SK-N-SH (cell line): ENCODE data around the gene METTL21C. TPM values are rescaled to one million over a fixed set of nuclear protein-coding genes. Genes with fewer than 3 reads are reported as not detected.

Experiments used
- CTCF ChIA-PET: fragments of 300-600, 350-600 bp; formaldehyde crosslinking; extraction: SDS; loops from one replicate; lab custom pipeline; 2021; lab: Yijun Ruan, JAX
- POLR2A ChIA-PET: fragments of 350-600 bp; sonication (Branson Sonifier 250); formaldehyde crosslinking; extraction: SDS; loops from one replicate; lab custom pipeline; 2020; ENCODE audit warnings: antibody characterized with exemption, inconsistent platforms; lab: Yijun Ruan, JAX
- DNase-seq: peaks from one replicate; pipeline ENCODE4 v3.0.0; 2012
- H2AFZ ChIP-seq: fragments of 200-600 bp; sonication (generic); 2 replicates; pipeline ENCODE4 v1.8.1; 2016; ENCODE audit warnings: antibody characterized with exemption, mild to moderate bottlenecking, low read depth
- H3F3A ChIP-seq: fragments of 200-600 bp; sonication (generic); replicated peaks from 2 replicates; pipeline ENCODE3; 2016; ENCODE audit warnings: antibody characterized with exemption, mild to moderate bottlenecking; ENCODE audit not compliant: insufficient read depth
- H3K27ac ChIP-seq, 2 experiments: fragments of 200-500 bp in 1 of 2; fragments of 200-600 bp in 1 of 2; sonication (Bioruptor generic) in 1 of 2; sonication (generic), shearing (Covaris generic) in 1 of 2; 2 replicates each; pipeline versions ENCODE4 v1.5.1 to v1.6.1; 2014 to 2016; ENCODE audit warnings: low read depth in 2 of 2, inconsistent platforms in 1 of 2, low read length in 1 of 2, mild to moderate bottlenecking in 1 of 2, mixed read lengths in 1 of 2
- H3K27me3 ChIP-seq: fragments of 200-600 bp; sonication (generic), shearing (Covaris generic); 2 replicates; pipeline ENCODE4 v1.6.1; 2016; ENCODE audit warnings: mixed run types; ENCODE audit not compliant: insufficient read depth
- H3K36me3 ChIP-seq, 2 experiments: fragments of 200-500 bp in 1 of 2; fragments of 200-600 bp in 1 of 2; sonication (Bioruptor generic) in 1 of 2; sonication (generic) in 1 of 2; replicated peaks in 1 of 2; 2 replicates each; pipeline versions ENCODE3 to v1.5.1; 2014 to 2016; ENCODE audit warnings: low read length in 1 of 2, mild to moderate bottlenecking in 1 of 2; ENCODE audit not compliant: insufficient read depth in 2 of 2, control insufficient read depth in 1 of 2
- H3K4me1 ChIP-seq, 2 experiments: fragments of 200-500 bp in 1 of 2; fragments of 200-600 bp in 1 of 2; sonication (Bioruptor generic) in 1 of 2; sonication (generic), shearing (Covaris generic) in 1 of 2; 2 replicates each; pipeline versions ENCODE4 v1.5.1 to v1.6.1; 2014 to 2016; ENCODE audit warnings: low read depth in 1 of 2, low read length in 1 of 2, mixed run types in 1 of 2; ENCODE audit not compliant: insufficient read depth in 2 of 2, control insufficient read depth in 1 of 2
- H3K4me2 ChIP-seq: fragments of 200-600 bp; sonication (generic), shearing (Covaris generic); 2 replicates; pipeline ENCODE4 v1.6.1; 2017; ENCODE audit warnings: mixed run types
- H3K4me3 ChIP-seq, 2 experiments: fragments of 200-500 bp in 1 of 2; fragments of 200-600 bp in 1 of 2; sonication (Bioruptor generic) in 1 of 2; sonication (generic), shearing (Covaris generic) in 1 of 2; 2 replicates each; pipeline versions ENCODE4 v1.5.1 to v1.8.1; 2014 to 2016; ENCODE audit warnings: low read depth in 2 of 2, inconsistent platforms in 1 of 2, low read length in 1 of 2, mild to moderate bottlenecking in 1 of 2, mixed read lengths in 1 of 2, moderate library complexity in 1 of 2
- H3K79me2 ChIP-seq: fragments of 200-600 bp; sonication (generic); 2 replicates; pipeline ENCODE4 v1.8.1; 2017; ENCODE audit warnings: mild to moderate bottlenecking; ENCODE audit not compliant: insufficient read depth
- H3K9ac ChIP-seq: fragments of 200-600 bp; sonication (generic); 2 replicates; pipeline ENCODE4 v1.6.1; 2017; ENCODE audit warnings: mixed run types
- H3K9me2 ChIP-seq: fragments of 200-600 bp; sonication (generic); 2 replicates; pipeline ENCODE4 v1.6.1; 2017; ENCODE audit warnings: mixed run types
- H3K9me3 ChIP-seq: fragments of 200-600 bp; sonication (generic); 2 replicates; pipeline ENCODE4 v1.6.1; 2017; ENCODE audit warnings: mixed run types, mild to moderate bottlenecking, moderate library complexity
- H4K20me1 ChIP-seq: fragments of 200-600 bp; sonication (generic); 2 replicates; pipeline ENCODE4 v1.6.1; 2017; ENCODE audit warnings: mild to moderate bottlenecking, mixed run types; ENCODE audit not compliant: insufficient read depth
- CHD2 ChIP-seq: fragments of 150-350 bp; IDR thresholded peaks from 2 replicates; pipeline ENCODE4 v1.6.1; 2018; ENCODE audit warnings: low read length; ENCODE audit not compliant: partially characterized antibody
- EZH2phosphoT487 ChIP-seq: fragments of 200-600 bp; sonication (generic); IDR thresholded peaks from 2 replicates; pipeline ENCODE4 v1.6.1; 2017; ENCODE audit warnings: low read depth, mixed run types, mild to moderate bottlenecking, antibody characterized with exemption, moderate library complexity, borderline replicate concordance
- FOXM1 ChIP-seq: IDR thresholded peaks from 2 replicates; pipeline ENCODE4 v1.4.0; 2012; ENCODE audit warnings: low read depth, mild to moderate bottlenecking
- GABPA ChIP-seq: IDR thresholded peaks from 2 replicates; pipeline ENCODE4 v1.4.0; 2012; ENCODE audit warnings: low read depth, mild to moderate bottlenecking
- GATA2 ChIP-seq: sonication (generic); formaldehyde crosslinking; IDR thresholded peaks from 2 replicates; pipeline ENCODE4 v1.5.0; 2020; ENCODE audit warnings: mild to moderate bottlenecking, missing genetic modification reagents
- NFIC ChIP-seq: IDR thresholded peaks from 2 replicates; pipeline ENCODE4 v1.4.0; 2012; ENCODE audit warnings: borderline replicate concordance
- RAD21 ChIP-seq: IDR thresholded peaks from 2 replicates; pipeline ENCODE4 v1.6.1; 2012; ENCODE audit warnings: mild to moderate bottlenecking, low read length
- RXRA ChIP-seq: IDR thresholded peaks from 2 replicates; pipeline ENCODE4 v1.4.0; 2012; ENCODE audit warnings: low read depth, mild to moderate bottlenecking, borderline replicate concordance
- SIN3A ChIP-seq: IDR thresholded peaks from 2 replicates; pipeline ENCODE4 v1.6.1; 2012; ENCODE audit warnings: low read depth, mild to moderate bottlenecking, low read length, moderate library complexity, borderline replicate concordance
- TEAD4 ChIP-seq: IDR thresholded peaks from 2 replicates; pipeline ENCODE4 v1.4.0; 2012; ENCODE audit warnings: mild to moderate bottlenecking, borderline replicate concordance; ENCODE audit not compliant: insufficient read depth
- WGBS: methylation state at CpG from one replicate; pipeline ENCODE4 v1.1.6; 2017; ENCODE audit warnings: low lambda C conversion rate; 5-methylcytosine and 5-hydroxymethylcytosine counted together
- polyA plus RNA-seq, 3 experiments: library from polyadenylated mRNA; depleted of rRNA; stranded (reverse); fragments of >200 nt; gene quantifications; 2 replicates each; pipeline ENCODE4 v1.2.3, GENCODE V29; 2012
- TF ChIP-seq, protein P1 (sequence below): IDR thresholded peaks from 2 replicates; pipeline ENCODE4; 2012
- TF ChIP-seq, protein P2 (sequence below): IDR thresholded peaks from 2 replicates; pipeline ENCODE4 v1.4.0; 2012; ENCODE audit warnings: low read depth, borderline replicate concordance
- TF ChIP-seq, protein P3 (sequence below): IDR thresholded peaks from 2 replicates; pipeline ENCODE4 v1.4.0; 2012; ENCODE audit warnings: low read depth
- TF ChIP-seq, protein P4 (sequence below): fragments of 150-350 bp; IDR thresholded peaks from 2 replicates; pipeline ENCODE4 v1.6.1; 2017; ENCODE audit warnings: antibody characterized with exemption, low read length, low read depth, borderline replicate concordance

Gene METTL21C
- polyA plus RNA-seq, 1 of the 3 experiments (the other 2 are of a cell fraction) = not detected

DNA sequence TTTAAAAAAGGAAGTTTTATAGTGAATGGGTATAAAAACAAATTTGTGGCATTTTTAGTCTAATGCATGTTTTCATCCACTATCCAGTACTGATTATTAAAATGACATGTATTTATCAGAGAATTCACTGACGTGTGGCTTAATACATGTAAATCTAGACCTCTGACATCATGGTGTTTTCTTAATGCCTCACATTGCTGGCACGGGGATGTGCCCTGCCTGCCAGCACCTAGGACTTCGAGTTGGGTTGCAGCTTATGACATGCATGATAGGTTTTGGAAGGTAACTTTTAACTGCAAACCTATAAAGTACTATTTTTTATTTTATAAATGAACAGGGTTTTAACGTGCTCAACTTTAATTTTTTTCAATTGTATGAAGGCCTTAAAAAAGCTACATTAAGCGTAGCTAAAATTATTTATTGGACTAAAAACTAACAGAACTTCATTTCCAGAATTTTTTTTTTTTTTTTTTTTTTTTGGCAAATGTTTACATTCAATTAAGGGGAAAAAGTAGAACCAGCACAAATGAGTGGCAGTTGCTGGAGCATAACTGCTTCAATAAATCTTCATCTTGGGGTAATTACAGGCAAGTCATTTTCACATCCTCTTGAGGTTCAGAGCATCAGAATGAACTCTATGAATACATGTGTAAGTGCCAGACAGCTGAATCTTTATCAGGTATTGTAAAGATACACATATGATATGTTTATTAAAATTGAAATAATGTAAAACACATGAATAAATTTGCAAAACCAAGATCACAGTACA is 16.3 kb downstream of the METTL21C start:
- POLR2A ChIA-PET = no interaction called here
- Histone ChIP-seq H3K4me1 (no peaks in the 10 kb centered on the region), H3K27ac (no peak overlapping the region), H3K9ac (no peak overlapping the region), H2AFZ (no peak overlapping the region), H4K20me1 (no peaks in the 10 kb centered on the region), H3K4me3 (no peak overlapping the region), H3K27me3 (no peaks in the 10 kb centered on the region), H3F3A (peaks cover 2% of the 10 kb centered on the region), H3K9me2 (no peaks in the 10 kb centered on the region), H3K79me2 (no peaks in the 10 kb centered on the region), H3K4me2 (no peak overlapping the region), H3K9me3 (no peaks in the 10 kb centered on the region), H3K36me3 (peaks cover 52 to 68% of the 10 kb centered on the region in 2 experiments)
- DNase-seq = no peak
- CTCF ChIA-PET = interaction anchor here (0.9 kb wide), 1 partner anchor 47 kb away, joined by 4 read pairs; no protein-coding TSS in a partner anchor
- WGBS = 96% methylated on average over 5 of the region's 5 CpGs
- TF ChIP-seq SIN3A (no peak), NFIC (no peak)
- TF ChIP-seq, protein P1, sequence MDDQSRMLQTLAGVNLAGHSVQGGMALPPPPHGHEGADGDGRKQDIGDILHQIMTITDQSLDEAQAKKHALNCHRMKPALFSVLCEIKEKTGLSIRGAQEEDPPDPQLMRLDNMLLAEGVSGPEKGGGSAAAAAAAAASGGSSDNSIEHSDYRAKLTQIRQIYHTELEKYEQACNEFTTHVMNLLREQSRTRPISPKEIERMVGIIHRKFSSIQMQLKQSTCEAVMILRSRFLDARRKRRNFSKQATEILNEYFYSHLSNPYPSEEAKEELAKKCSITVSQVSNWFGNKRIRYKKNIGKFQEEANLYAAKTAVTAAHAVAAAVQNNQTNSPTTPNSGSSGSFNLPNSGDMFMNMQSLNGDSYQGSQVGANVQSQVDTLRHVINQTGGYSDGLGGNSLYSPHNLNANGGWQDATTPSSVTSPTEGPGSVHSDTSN = no peak

DNA sequence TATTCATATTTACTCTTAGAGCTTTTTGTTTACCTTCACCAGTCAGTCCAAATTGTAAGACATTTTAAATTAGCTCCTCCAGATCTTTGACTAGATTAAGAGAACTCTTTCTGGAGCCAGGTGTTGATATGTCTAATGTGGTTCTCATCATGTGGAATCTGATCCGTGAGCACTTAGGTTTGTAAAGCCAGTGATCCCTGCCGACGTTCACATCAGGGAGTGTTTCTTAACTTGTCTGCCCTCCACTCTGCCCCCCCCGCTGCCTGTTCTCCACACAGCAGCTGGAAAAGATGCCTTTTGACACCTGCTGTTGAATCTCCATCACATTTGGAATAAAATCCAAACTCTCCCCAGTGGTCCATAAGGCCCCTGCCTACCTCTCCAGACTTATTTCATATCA is 17.7 kb downstream of the METTL21C start:
- H3K9me3 ChIP-seq = no peaks in the 10 kb centered on the region
- no peaks in the 10 kb centered on the region for H4K20me1 ChIP-seq
- CTCF ChIA-PET = interaction anchor here (1.0 to 1.5 kb wide), 5 partner anchors 8 to 97 kb away, joined by 3 to 4 read pairs (median 4); no protein-coding TSS in a partner anchor
- H3F3A ChIP-seq = peaks cover 2% of the 10 kb centered on the region
- POLR2A ChIA-PET = no interaction called here
- DNase-seq = no peak
- H3K4me3 ChIP-seq = no peak overlapping the region
- TF ChIP-seq RAD21 = no peak
- H3K4me1 ChIP-seq = no peaks in the 10 kb centered on the region
- 96% methylated on average over 4 of the region's 4 CpGs for WGBS
- H3K27me3 ChIP-seq = no peaks in the 10 kb centered on the region
- H3K36me3 ChIP-seq = peaks cover 52 to 81% of the 10 kb centered on the region in 2 experiments
- no peaks in the 10 kb centered on the region for H3K9me2 ChIP-seq
- H3K79me2 ChIP-seq = no peaks in the 10 kb centered on the region
- H2AFZ ChIP-seq = no peak overlapping the region
- H3K9ac ChIP-seq = no peak overlapping the region
- H3K27ac ChIP-seq = no peak overlapping the region
- H3K4me2 ChIP-seq = no peak overlapping the region

DNA sequence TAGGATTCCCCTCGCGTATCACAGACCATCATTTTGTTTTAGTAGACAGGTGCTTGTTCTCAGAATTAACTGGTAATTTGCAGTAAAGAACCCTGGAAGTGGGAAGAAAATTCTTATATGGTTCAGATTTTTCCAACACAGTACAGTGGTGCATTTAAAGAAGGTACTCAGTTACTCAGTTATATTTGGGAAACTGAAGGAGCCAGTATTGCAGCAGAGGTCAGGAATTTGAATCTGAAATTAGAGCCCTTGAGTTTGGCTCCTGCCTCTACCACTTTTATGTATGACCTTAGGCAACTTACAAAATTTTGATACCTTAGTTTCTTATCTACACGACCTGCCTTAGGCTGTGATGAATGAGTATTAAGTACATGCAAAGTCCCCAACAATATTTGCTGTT is 19.7 kb downstream of the METTL21C start:
- H3K4me2 ChIP-seq = no peak overlapping the region
- H3K4me3 ChIP-seq = no peak overlapping the region
- H4K20me1 ChIP-seq = no peaks in the 10 kb centered on the region
- no peak overlapping the region for H3K9ac ChIP-seq
- H3K9me2 ChIP-seq = no peaks in the 10 kb centered on the region
- WGBS = 96% methylated on average over 3 of the region's 3 CpGs
- no peaks in the 10 kb centered on the region for H3K79me2 ChIP-seq
- no peak overlapping the region for H2AFZ ChIP-seq
- H3K9me3 ChIP-seq = no peaks in the 10 kb centered on the region
- ChIA-PET CTCF (interaction anchor here (0.7 kb wide), 1 partner anchor 29 kb away, joined by 3 read pairs; no protein-coding TSS in a partner anchor), POLR2A (no interaction called here)
- no peaks in the 10 kb centered on the region for H3F3A ChIP-seq
- no peak for DNase-seq
- no peak overlapping the region for H3K27ac ChIP-seq
- peaks cover 58 to 83% of the 10 kb centered on the region in 2 experiments for H3K36me3 ChIP-seq
- no peaks in the 10 kb centered on the region for H3K27me3 ChIP-seq
- no peaks in the 10 kb centered on the region for H3K4me1 ChIP-seq
- TF ChIP-seq FOXM1 (no peak), GATA2 (CRISPR knock-in tag) (no peak), GABPA (no peak), RXRA (no peak), CHD2 (no peak), NFIC (no peak), EZH2phosphoT487 (no peak), TEAD4 (no peak), RAD21 (no peak)
- TF ChIP-seq, protein P2, sequence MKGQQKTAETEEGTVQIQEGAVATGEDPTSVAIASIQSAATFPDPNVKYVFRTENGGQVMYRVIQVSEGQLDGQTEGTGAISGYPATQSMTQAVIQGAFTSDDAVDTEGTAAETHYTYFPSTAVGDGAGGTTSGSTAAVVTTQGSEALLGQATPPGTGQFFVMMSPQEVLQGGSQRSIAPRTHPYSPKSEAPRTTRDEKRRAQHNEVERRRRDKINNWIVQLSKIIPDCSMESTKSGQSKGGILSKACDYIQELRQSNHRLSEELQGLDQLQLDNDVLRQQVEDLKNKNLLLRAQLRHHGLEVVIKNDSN = no peak
- TF ChIP-seq, protein P3, sequence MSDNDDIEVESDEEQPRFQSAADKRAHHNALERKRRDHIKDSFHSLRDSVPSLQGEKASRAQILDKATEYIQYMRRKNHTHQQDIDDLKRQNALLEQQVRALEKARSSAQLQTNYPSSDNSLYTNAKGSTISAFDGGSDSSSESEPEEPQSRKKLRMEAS = no peak
- TF ChIP-seq, protein P1 = no peak
- TF ChIP-seq, protein P4, sequence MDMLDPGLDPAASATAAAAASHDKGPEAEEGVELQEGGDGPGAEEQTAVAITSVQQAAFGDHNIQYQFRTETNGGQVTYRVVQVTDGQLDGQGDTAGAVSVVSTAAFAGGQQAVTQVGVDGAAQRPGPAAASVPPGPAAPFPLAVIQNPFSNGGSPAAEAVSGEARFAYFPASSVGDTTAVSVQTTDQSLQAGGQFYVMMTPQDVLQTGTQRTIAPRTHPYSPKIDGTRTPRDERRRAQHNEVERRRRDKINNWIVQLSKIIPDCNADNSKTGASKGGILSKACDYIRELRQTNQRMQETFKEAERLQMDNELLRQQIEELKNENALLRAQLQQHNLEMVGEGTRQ = no peak
